GM19468 (cell line): ENCODE data around the gene SLC4A8.

ENCODE experiments used
- ATAC-seq: cut with Tn5 transposase; IDR thresholded peaks from one replicate; pipeline ENCODE4 v1.9.1; 2021; ENCODE audit warnings: mild to moderate bottlenecking, moderate library complexity, moderate number of reproducible peaks; ENCODE audit not compliant: unreplicated experiment; ENCODE audit errors: extremely low read depth

The SLC4A8 gene

GRCh38 chr12:51547606-51548005 is 123.0 kb downstream of the SLC4A8 start:
- ATAC-seq = no peak

- ATAC-seq = no peak
Observed at GRCh38 chr12:51548241-51548640, 123.6 kb downstream of the SLC4A8 start.

- ATAC-seq = no peak
Observed at GRCh38 chr12:51549637-51550036, 125.0 kb downstream of the SLC4A8 start.
